HEK293 (cell line): ENCODE measurements around the gene AQP11.

Experiments
- CTCF ChIA-PET: fragments of 350-600 bp; formaldehyde crosslinking; extraction: SDS; loops from one replicate; lab custom pipeline; 2021; ENCODE audit warnings: antibody characterized with exemption; lab: Yijun Ruan, JAX
- POLR2A ChIA-PET: fragments of 300-600 bp; formaldehyde crosslinking; extraction: SDS; loops from one replicate; lab custom pipeline; 2020; ENCODE audit warnings: antibody characterized with exemption, inconsistent platforms; lab: Yijun Ruan, JAX
- H3K27ac ChIP-seq: fragments of 200-500 bp; sonication (Bioruptor generic); 2 replicates; pipeline ENCODE4 v1.5.1; 2014; ENCODE audit warnings: low read depth, low read length, control low read depth, inconsistent platforms; ENCODE audit errors: extremely low read depth
- H3K36me3 ChIP-seq, 2 experiments: fragments of 200-500 bp in 1 of 2; sonication (Bioruptor generic) in 1 of 2; 1 replicate in 1 of 2; 2 replicates in 1 of 2; pipeline ENCODE4 v1.5.1; 2014 to 2017; ENCODE audit warnings: inconsistent platforms in 2 of 2, low read length in 2 of 2; ENCODE audit not compliant: control insufficient read depth in 2 of 2, insufficient read depth in 1 of 2
- H3K4me1 ChIP-seq: fragments of 200-500 bp; sonication (Bioruptor generic); 2 replicates; pipeline ENCODE4 v1.5.1; 2014; ENCODE audit warnings: mild to moderate bottlenecking, low read length, inconsistent platforms; ENCODE audit not compliant: control insufficient read depth, insufficient read depth
- H3K4me3 ChIP-seq: 2 replicates; pipeline ENCODE4 v1.5.1; 2011; ENCODE audit warnings: low read depth, mild to moderate bottlenecking, control low read depth, low read length, moderate library complexity
- H3K9me3 ChIP-seq: fragments of 200-500 bp; sonication (Bioruptor generic); 2 replicates; pipeline ENCODE4 v1.5.1; 2014; ENCODE audit warnings: low read depth, low read length, inconsistent platforms; ENCODE audit not compliant: control insufficient read depth, insufficient read depth
- FEZF1 ChIP-seq: fragments of 450-650 bp; formaldehyde crosslinking; IDR thresholded peaks from 2 replicates; pipeline ENCODE4 v1.5.1; 2016; ENCODE audit warnings: missing biosample characterization, missing genetic modification characterization
- GFI1B ChIP-seq: fragments of 450-650 bp; formaldehyde crosslinking; IDR thresholded peaks from 2 replicates; pipeline ENCODE4 v1.5.1; 2016; ENCODE audit warnings: missing biosample characterization, missing genetic modification characterization
- SP7 ChIP-seq: fragments of 450-650 bp; formaldehyde crosslinking; IDR thresholded peaks from 2 replicates; pipeline ENCODE4 v1.5.1; 2016; ENCODE audit warnings: missing biosample characterization, missing genetic modification characterization
- WT1 ChIP-seq: fragments of 450-650 bp; formaldehyde crosslinking; IDR thresholded peaks from 2 replicates; pipeline ENCODE4 v1.5.1; 2016; ENCODE audit warnings: missing biosample characterization, missing genetic modification characterization
- ZBTB1 ChIP-seq: fragments of 450-650 bp; formaldehyde crosslinking; IDR thresholded peaks from 2 replicates; pipeline ENCODE4 v1.5.1; 2016; ENCODE audit warnings: missing biosample characterization, missing genetic modification characterization
- ZBTB21 ChIP-seq: fragments of 450-650 bp; formaldehyde crosslinking; IDR thresholded peaks from 2 replicates; pipeline ENCODE4 v1.5.1; 2017; ENCODE audit warnings: missing biosample characterization, missing genetic modification characterization
- ZBTB7A ChIP-seq: fragments of 450-650 bp; formaldehyde crosslinking; IDR thresholded peaks from 2 replicates; pipeline ENCODE4 v1.5.1; 2016; ENCODE audit warnings: low read depth, missing biosample characterization, missing genetic modification characterization
- ZEB2 ChIP-seq: fragments of 450-650 bp; formaldehyde crosslinking; IDR thresholded peaks from 2 replicates; pipeline ENCODE4 v1.5.1; 2016; ENCODE audit warnings: missing biosample characterization, missing genetic modification characterization
- ZNF10 ChIP-seq: fragments of 450-650 bp; formaldehyde crosslinking; IDR thresholded peaks from 2 replicates; pipeline ENCODE4 v1.5.1; 2017; ENCODE audit warnings: missing biosample characterization, missing genetic modification characterization
- ZNF214 ChIP-seq: fragments of 450-650 bp; formaldehyde crosslinking; IDR thresholded peaks from 2 replicates; pipeline ENCODE4 v1.5.1; 2017; ENCODE audit warnings: missing biosample characterization, mild to moderate bottlenecking, missing genetic modification characterization, borderline replicate concordance
- ZNF23 ChIP-seq: fragments of 450-650 bp; formaldehyde crosslinking; IDR thresholded peaks from 2 replicates; pipeline ENCODE4 v1.5.1; 2016; ENCODE audit warnings: missing biosample characterization, missing genetic modification characterization, borderline replicate concordance
- ZNF24 ChIP-seq: fragments of 450-650 bp; formaldehyde crosslinking; IDR thresholded peaks from 2 replicates; pipeline ENCODE4 v1.5.1; 2016; ENCODE audit warnings: missing biosample characterization, missing genetic modification characterization
- ZNF335 ChIP-seq: fragments of 450-650 bp; formaldehyde crosslinking; conservative IDR thresholded peaks from 2 replicates; pipeline ENCODE4 v1.5.1; 2016; ENCODE audit warnings: missing biosample characterization, missing genetic modification characterization
- ZNF391 ChIP-seq: fragments of 450-650 bp; formaldehyde crosslinking; IDR thresholded peaks from 2 replicates; pipeline ENCODE4 v1.5.1; 2016; ENCODE audit warnings: low read depth, missing biosample characterization, missing genetic modification characterization, borderline replicate concordance
- ZNF426 ChIP-seq: fragments of 450-650 bp; formaldehyde crosslinking; IDR thresholded peaks from 2 replicates; pipeline ENCODE4 v1.5.1; 2017; ENCODE audit warnings: missing biosample characterization, missing genetic modification characterization, mild to moderate bottlenecking, inconsistent platforms, moderate library complexity
- ZNF521 ChIP-seq: fragments of 450-650 bp; formaldehyde crosslinking; IDR thresholded peaks from 2 replicates; pipeline ENCODE4 v1.5.1; 2017; ENCODE audit warnings: missing biosample characterization, mild to moderate bottlenecking, missing genetic modification characterization
- ZNF548 ChIP-seq: fragments of 450-650 bp; formaldehyde crosslinking; IDR thresholded peaks from 2 replicates; pipeline ENCODE4 v1.5.1; 2016; ENCODE audit warnings: missing biosample characterization, missing genetic modification characterization
- ZNF558 ChIP-seq: fragments of 450-650 bp; formaldehyde crosslinking; IDR thresholded peaks from 2 replicates; pipeline ENCODE4 v1.5.1; 2016; ENCODE audit warnings: missing biosample characterization, missing genetic modification characterization
- ZNF621 ChIP-seq: fragments of 450-650 bp; formaldehyde crosslinking; IDR thresholded peaks from 2 replicates; pipeline ENCODE4 v1.5.1; 2017; ENCODE audit warnings: missing biosample characterization, missing genetic modification characterization
- ZNF677 ChIP-seq: fragments of 450-650 bp; IDR thresholded peaks from 2 replicates; pipeline ENCODE4 v1.5.0; 2018; ENCODE audit warnings: missing biosample characterization, mild to moderate bottlenecking, missing genetic modification characterization, moderate library complexity
- ZNF747 ChIP-seq: fragments of 450-650 bp; formaldehyde crosslinking; IDR thresholded peaks from 2 replicates; pipeline ENCODE4 v1.5.1; 2016; ENCODE audit warnings: missing biosample characterization, missing genetic modification characterization
- ZNF776 ChIP-seq: fragments of 450-650 bp; formaldehyde crosslinking; IDR thresholded peaks from 2 replicates; pipeline ENCODE4 v1.5.0; 2017; ENCODE audit warnings: missing biosample characterization, missing genetic modification characterization, borderline replicate concordance
- ZNF843 ChIP-seq: fragments of 450-650 bp; formaldehyde crosslinking; IDR thresholded peaks from 2 replicates; pipeline ENCODE4 v1.5.1; 2016; ENCODE audit warnings: missing biosample characterization, missing genetic modification characterization
- TF ChIP-seq, protein P1 (sequence below): fragments of 450-650 bp; formaldehyde crosslinking; IDR thresholded peaks from 2 replicates; pipeline ENCODE4 v1.5.1; 2016; ENCODE audit warnings: missing biosample characterization, missing genetic modification characterization
- TF ChIP-seq, protein P2 (sequence below): fragments of 450-650 bp; IDR thresholded peaks from 2 replicates; pipeline ENCODE4 v1.5.1; 2018; ENCODE audit warnings: missing biosample characterization, missing genetic modification characterization
- TF ChIP-seq, protein P3 (sequence below): fragments of 450-650 bp; formaldehyde crosslinking; IDR thresholded peaks from 2 replicates; pipeline ENCODE4 v1.5.1; 2016; ENCODE audit warnings: missing biosample characterization, missing genetic modification characterization

The AQP11 gene

DNA sequence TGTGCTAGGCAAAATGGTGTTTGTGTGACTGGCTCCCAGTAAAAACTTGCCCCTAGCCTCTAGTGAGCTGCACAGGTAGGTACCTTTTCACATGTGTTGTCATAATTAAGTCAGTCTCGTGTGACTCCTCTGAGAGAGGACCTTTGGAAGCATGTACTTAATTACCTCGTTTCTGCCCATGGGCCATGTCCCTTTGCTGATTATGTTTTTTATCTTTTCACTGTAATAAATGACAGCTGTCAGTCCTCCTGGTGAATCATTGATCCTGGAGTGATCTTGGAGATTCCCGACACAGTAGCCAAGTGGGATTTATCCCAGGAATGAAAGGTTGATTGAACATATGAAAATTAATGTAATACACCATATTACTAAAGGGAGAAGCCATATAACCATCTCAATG is 60.4 kb downstream of the AQP11 start (continued):
- TF ChIP-seq, protein P1, sequence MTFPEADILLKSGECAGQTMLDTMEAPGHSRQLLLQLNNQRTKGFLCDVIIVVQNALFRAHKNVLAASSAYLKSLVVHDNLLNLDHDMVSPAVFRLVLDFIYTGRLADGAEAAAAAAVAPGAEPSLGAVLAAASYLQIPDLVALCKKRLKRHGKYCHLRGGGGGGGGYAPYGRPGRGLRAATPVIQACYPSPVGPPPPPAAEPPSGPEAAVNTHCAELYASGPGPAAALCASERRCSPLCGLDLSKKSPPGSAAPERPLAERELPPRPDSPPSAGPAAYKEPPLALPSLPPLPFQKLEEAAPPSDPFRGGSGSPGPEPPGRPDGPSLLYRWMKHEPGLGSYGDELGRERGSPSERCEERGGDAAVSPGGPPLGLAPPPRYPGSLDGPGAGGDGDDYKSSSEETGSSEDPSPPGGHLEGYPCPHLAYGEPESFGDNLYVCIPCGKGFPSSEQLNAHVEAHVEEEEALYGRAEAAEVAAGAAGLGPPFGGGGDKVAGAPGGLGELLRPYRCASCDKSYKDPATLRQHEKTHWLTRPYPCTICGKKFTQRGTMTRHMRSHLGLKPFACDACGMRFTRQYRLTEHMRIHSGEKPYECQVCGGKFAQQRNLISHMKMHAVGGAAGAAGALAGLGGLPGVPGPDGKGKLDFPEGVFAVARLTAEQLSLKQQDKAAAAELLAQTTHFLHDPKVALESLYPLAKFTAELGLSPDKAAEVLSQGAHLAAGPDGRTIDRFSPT (tag by site-specific recombination) = no peak
- no peak for TF ChIP-seq ZNF621 (tag by site-specific recombination)
- TF ChIP-seq ZNF10 (tag by site-specific recombination) = no peak
- no peak for TF ChIP-seq ZNF391 (tag by site-specific recombination)
- no peak for TF ChIP-seq GFI1B (tag by site-specific recombination)
- TF ChIP-seq ZNF24 = no peak
- no peak for TF ChIP-seq ZBTB21 (tag by site-specific recombination)
- TF ChIP-seq, protein P2, sequence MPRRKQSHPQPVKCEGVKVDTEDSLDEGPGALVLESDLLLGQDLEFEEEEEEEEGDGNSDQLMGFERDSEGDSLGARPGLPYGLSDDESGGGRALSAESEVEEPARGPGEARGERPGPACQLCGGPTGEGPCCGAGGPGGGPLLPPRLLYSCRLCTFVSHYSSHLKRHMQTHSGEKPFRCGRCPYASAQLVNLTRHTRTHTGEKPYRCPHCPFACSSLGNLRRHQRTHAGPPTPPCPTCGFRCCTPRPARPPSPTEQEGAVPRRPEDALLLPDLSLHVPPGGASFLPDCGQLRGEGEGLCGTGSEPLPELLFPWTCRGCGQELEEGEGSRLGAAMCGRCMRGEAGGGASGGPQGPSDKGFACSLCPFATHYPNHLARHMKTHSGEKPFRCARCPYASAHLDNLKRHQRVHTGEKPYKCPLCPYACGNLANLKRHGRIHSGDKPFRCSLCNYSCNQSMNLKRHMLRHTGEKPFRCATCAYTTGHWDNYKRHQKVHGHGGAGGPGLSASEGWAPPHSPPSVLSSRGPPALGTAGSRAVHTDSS (tag by site-specific recombination) = no peak
- no peak for TF ChIP-seq ZNF23 (tag by site-specific recombination)

- Histone ChIP-seq H3K4me3 (no peak overlapping the region), H3K36me3 (no peaks in the 10 kb centered on the region), H3K9me3 (no peaks in the 10 kb centered on the region), H3K4me1 (no peaks in the 10 kb centered on the region), H3K27ac (no peak overlapping the region)
- ChIA-PET POLR2A (no interaction called here), CTCF (interaction anchor here (0.7 to 0.8 kb wide), 2 partner anchors 34 to 37 kb away, joined by 3 read pairs; no protein-coding TSS in a partner anchor)
- TF ChIP-seq, protein P3, sequence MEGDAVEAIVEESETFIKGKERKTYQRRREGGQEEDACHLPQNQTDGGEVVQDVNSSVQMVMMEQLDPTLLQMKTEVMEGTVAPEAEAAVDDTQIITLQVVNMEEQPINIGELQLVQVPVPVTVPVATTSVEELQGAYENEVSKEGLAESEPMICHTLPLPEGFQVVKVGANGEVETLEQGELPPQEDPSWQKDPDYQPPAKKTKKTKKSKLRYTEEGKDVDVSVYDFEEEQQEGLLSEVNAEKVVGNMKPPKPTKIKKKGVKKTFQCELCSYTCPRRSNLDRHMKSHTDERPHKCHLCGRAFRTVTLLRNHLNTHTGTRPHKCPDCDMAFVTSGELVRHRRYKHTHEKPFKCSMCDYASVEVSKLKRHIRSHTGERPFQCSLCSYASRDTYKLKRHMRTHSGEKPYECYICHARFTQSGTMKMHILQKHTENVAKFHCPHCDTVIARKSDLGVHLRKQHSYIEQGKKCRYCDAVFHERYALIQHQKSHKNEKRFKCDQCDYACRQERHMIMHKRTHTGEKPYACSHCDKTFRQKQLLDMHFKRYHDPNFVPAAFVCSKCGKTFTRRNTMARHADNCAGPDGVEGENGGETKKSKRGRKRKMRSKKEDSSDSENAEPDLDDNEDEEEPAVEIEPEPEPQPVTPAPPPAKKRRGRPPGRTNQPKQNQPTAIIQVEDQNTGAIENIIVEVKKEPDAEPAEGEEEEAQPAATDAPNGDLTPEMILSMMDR (tag by site-specific recombination) = no peak
- TF ChIP-seq ZNF426 (tag by site-specific recombination) = no peak
- no peak for TF ChIP-seq ZNF335 (tag by site-specific recombination)
- no peak for TF ChIP-seq ZEB2 (tag by site-specific recombination)
- no peak for TF ChIP-seq ZBTB7A (tag by site-specific recombination)
- TF ChIP-seq ZNF23 (tag by site-specific recombination) = no peak
- TF ChIP-seq, protein P2 (tag by site-specific recombination) = no peak
- TF ChIP-seq ZNF558 = no peak
- TF ChIP-seq ZBTB1 (tag by site-specific recombination) = no peak
Observed at GRCh38 chr11:77654770-77655434, 65.1 kb downstream of the AQP11 start.

GRCh38 chr11:77656362-77656761 is 66.6 kb downstream of the AQP11 start:
- no peaks in the 10 kb centered on the region for H3K36me3 ChIP-seq
- CTCF ChIA-PET = no interaction called here
- POLR2A ChIA-PET = interaction anchor here (0.7 kb wide), 1 partner anchor 19 kb away, joined by 3 read pairs; the partner anchor contains the start of gene CLNS1A
- H3K4me3 ChIP-seq = no peak overlapping the region
- H3K4me1 ChIP-seq = no peaks in the 10 kb centered on the region
- H3K27ac ChIP-seq = no peak overlapping the region
- no peaks in the 10 kb centered on the region for H3K9me3 ChIP-seq
- TF ChIP-seq ZNF521 (tag by site-specific recombination) = no peak
- no peak for TF ChIP-seq ZNF548 (tag by site-specific recombination)
- no peak for TF ChIP-seq ZNF776 (tag by site-specific recombination)
- no peak for TF ChIP-seq ZNF214
- no peak for TF ChIP-seq SP7 (tag by site-specific recombination)
- TF ChIP-seq FEZF1 (tag by site-specific recombination) = no peak
- no peak for TF ChIP-seq WT1 (tag by site-specific recombination)
- no peak for TF ChIP-seq ZNF843 (tag by site-specific recombination)
- TF ChIP-seq ZNF747 (tag by site-specific recombination) = no peak
- no peak for TF ChIP-seq ZNF335 (tag by site-specific recombination)
- no peak for TF ChIP-seq ZNF677 (tag by site-specific recombination)
